ENCODE measurements around the gene MICAL2. TPM values are rescaled to one million over a fixed set of nuclear protein-coding genes. Genes with fewer than 3 reads are reported as not detected.

Gene MICAL2
- total and polyA plus RNA-seq, 2 of the 13 experiments (the other 11 are each of a cell fraction or from before 2014, with no cell fraction given) = 0.78 to 1.1 TPM

DNA sequence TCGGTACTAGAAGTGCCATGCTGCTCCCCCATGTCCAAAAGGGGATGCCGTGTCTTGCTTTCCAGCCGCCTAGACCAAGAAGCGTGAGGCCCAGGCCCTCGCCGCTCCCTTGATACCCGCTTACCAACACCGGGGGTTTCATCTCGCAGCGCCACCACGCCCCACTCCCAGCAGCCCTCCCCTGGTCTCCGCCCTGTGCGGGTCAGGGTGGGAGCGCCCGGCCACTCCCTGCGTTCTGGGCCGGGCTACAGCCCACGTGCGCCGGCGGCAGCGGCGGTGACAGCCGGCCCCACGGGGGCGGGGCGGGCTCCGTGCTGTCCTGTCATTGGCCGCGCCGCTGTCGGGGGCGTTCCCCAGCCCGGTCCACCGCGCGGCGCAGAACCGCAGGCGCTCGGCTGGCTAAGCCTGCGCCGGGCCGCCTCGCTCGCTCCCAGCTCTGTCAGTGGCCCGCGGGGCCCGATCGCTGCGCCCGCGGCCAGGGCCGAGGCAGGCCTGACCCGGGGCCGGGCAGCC, at the start of gene MICAL2 (continued):
- TF ChIP-seq ZNF547 (CRISPR knock-in tag; IDR thresholded peaks at IDR 0.05) (peak; percentile 73; the same call in 1 of the 2 replicates), GLI4 (CRISPR knock-in tag; IDR thresholded peaks at IDR 0.05; ENCODE audit: borderline replicate concordance) (no peak), KDM3A (CRISPR knock-in tag; IDR thresholded peaks at IDR 0.05; ENCODE audit: low read depth) (no peak), ZNF550 (CRISPR knock-in tag; IDR thresholded peaks at IDR 0.05; ENCODE audit: borderline replicate concordance) (no peak), ZNF598 (CRISPR knock-in tag; IDR thresholded peaks at IDR 0.05; ENCODE audit: borderline replicate concordance) (no peak), SNAI1 (CRISPR knock-in tag; IDR thresholded peaks at IDR 0.05; ENCODE audit: borderline replicate concordance) (no peak), ZNF101 (CRISPR knock-in tag; IDR thresholded peaks at IDR 0.05; ENCODE audit: borderline replicate concordance, low read depth) (no peak), MAZ (IDR thresholded peaks at IDR 0.05; ENCODE audit: borderline replicate concordance, low read depth, low read length) (no peak), MAZ (CRISPR knock-in tag; IDR thresholded peaks at IDR 0.05; ENCODE audit: low read depth) (peak; percentile 41; the same call in 1 of the 2 replicates), KLF11 (CRISPR knock-in tag; IDR thresholded peaks at IDR 0.05) (no peak), YY1 (IDR thresholded peaks at IDR 0.05; ENCODE audit: insufficient read depth, insufficient replicate concordance, low read depth, low read length) (no peak), DPF2 (CRISPR knock-in tag; IDR thresholded peaks at IDR 0.05; ENCODE audit: borderline replicate concordance, low read depth) (no peak), ZKSCAN1 (IDR thresholded peaks at IDR 0.05; ENCODE audit: low read length) (no peak), HNRNPH1 (optimal IDR thresholded peaks at IDR 0.05; ENCODE audit: low read depth, low read length) (no peak), MED13 (CRISPR knock-in tag; IDR thresholded peaks at IDR 0.05) (no peak), HNF4G (IDR thresholded peaks at IDR 0.05; ENCODE audit: borderline replicate concordance, low read depth, low read length) (no peak), HNF4G (CRISPR knock-in tag; IDR thresholded peaks at IDR 0.05; ENCODE audit: borderline replicate concordance, low read depth) (no peak)
- TF ChIP-seq, protein P1, sequence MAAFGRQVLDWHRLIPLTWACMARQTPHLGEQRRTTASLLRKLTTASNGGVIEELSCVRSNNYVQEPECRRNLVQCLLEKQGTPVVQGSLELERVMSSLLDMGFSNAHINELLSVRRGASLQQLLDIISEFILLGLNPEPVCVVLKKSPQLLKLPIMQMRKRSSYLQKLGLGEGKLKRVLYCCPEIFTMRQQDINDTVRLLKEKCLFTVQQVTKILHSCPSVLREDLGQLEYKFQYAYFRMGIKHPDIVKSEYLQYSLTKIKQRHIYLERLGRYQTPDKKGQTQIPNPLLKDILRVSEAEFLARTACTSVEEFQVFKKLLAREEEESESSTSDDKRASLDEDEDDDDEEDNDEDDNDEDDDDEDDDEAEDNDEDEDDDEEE (CRISPR knock-in tag; IDR thresholded peaks at IDR 0.05) = no peak
- TF ChIP-seq, protein P2, sequence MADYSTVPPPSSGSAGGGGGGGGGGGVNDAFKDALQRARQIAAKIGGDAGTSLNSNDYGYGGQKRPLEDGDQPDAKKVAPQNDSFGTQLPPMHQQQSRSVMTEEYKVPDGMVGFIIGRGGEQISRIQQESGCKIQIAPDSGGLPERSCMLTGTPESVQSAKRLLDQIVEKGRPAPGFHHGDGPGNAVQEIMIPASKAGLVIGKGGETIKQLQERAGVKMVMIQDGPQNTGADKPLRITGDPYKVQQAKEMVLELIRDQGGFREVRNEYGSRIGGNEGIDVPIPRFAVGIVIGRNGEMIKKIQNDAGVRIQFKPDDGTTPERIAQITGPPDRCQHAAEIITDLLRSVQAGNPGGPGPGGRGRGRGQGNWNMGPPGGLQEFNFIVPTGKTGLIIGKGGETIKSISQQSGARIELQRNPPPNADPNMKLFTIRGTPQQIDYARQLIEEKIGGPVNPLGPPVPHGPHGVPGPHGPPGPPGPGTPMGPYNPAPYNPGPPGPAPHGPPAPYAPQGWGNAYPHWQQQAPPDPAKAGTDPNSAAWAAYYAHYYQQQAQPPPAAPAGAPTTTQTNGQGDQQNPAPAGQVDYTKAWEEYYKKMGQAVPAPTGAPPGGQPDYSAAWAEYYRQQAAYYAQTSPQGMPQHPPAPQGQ (CRISPR knock-in tag; IDR thresholded peaks at IDR 0.05; ENCODE audit: borderline replicate concordance) = no peak
- TF ChIP-seq, protein P3, sequence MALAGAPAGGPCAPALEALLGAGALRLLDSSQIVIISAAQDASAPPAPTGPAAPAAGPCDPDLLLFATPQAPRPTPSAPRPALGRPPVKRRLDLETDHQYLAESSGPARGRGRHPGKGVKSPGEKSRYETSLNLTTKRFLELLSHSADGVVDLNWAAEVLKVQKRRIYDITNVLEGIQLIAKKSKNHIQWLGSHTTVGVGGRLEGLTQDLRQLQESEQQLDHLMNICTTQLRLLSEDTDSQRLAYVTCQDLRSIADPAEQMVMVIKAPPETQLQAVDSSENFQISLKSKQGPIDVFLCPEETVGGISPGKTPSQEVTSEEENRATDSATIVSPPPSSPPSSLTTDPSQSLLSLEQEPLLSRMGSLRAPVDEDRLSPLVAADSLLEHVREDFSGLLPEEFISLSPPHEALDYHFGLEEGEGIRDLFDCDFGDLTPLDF (CRISPR knock-in tag; IDR thresholded peaks at IDR 0.05) = no peak
- TF ChIP-seq, protein P4, sequence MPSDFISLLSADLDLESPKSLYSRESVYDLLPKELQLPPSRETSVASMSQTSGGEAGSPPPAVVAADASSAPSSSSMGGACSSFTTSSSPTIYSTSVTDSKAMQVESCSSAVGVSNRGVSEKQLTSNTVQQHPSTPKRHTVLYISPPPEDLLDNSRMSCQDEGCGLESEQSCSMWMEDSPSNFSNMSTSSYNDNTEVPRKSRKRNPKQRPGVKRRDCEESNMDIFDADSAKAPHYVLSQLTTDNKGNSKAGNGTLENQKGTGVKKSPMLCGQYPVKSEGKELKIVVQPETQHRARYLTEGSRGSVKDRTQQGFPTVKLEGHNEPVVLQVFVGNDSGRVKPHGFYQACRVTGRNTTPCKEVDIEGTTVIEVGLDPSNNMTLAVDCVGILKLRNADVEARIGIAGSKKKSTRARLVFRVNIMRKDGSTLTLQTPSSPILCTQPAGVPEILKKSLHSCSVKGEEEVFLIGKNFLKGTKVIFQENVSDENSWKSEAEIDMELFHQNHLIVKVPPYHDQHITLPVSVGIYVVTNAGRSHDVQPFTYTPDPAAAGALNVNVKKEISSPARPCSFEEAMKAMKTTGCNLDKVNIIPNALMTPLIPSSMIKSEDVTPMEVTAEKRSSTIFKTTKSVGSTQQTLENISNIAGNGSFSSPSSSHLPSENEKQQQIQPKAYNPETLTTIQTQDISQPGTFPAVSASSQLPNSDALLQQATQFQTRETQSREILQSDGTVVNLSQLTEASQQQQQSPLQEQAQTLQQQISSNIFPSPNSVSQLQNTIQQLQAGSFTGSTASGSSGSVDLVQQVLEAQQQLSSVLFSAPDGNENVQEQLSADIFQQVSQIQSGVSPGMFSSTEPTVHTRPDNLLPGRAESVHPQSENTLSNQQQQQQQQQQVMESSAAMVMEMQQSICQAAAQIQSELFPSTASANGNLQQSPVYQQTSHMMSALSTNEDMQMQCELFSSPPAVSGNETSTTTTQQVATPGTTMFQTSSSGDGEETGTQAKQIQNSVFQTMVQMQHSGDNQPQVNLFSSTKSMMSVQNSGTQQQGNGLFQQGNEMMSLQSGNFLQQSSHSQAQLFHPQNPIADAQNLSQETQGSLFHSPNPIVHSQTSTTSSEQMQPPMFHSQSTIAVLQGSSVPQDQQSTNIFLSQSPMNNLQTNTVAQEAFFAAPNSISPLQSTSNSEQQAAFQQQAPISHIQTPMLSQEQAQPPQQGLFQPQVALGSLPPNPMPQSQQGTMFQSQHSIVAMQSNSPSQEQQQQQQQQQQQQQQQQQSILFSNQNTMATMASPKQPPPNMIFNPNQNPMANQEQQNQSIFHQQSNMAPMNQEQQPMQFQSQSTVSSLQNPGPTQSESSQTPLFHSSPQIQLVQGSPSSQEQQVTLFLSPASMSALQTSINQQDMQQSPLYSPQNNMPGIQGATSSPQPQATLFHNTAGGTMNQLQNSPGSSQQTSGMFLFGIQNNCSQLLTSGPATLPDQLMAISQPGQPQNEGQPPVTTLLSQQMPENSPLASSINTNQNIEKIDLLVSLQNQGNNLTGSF (CRISPR knock-in tag; IDR thresholded peaks at IDR 0.05) = no peak
